Stimulated activated CD8-positive, alpha-beta memory T cell treated with anti-CD3 and anti-CD28 coated beads, Interleukin-15, amount 100 ng/mL, for 24 hours (primary cell): ENCODE data around the gene RIN3.

ENCODE experiments used
- DNase-seq: peaks from one replicate; pipeline ENCODE4 v3.0.0-alpha.2; 2020; ENCODE audit warnings: low read depth

RIN3 gene, protein sequence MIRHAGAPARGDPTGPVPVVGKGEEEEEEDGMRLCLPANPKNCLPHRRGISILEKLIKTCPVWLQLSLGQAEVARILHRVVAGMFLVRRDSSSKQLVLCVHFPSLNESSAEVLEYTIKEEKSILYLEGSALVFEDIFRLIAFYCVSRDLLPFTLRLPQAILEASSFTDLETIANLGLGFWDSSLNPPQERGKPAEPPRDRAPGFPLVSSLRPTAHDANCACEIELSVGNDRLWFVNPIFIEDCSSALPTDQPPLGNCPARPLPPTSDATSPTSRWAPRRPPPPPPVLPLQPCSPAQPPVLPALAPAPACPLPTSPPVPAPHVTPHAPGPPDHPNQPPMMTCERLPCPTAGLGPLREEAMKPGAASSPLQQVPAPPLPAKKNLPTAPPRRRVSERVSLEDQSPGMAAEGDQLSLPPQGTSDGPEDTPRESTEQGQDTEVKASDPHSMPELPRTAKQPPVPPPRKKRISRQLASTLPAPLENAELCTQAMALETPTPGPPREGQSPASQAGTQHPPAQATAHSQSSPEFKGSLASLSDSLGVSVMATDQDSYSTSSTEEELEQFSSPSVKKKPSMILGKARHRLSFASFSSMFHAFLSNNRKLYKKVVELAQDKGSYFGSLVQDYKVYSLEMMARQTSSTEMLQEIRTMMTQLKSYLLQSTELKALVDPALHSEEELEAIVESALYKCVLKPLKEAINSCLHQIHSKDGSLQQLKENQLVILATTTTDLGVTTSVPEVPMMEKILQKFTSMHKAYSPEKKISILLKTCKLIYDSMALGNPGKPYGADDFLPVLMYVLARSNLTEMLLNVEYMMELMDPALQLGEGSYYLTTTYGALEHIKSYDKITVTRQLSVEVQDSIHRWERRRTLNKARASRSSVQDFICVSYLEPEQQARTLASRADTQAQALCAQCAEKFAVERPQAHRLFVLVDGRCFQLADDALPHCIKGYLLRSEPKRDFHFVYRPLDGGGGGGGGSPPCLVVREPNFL

DNA sequence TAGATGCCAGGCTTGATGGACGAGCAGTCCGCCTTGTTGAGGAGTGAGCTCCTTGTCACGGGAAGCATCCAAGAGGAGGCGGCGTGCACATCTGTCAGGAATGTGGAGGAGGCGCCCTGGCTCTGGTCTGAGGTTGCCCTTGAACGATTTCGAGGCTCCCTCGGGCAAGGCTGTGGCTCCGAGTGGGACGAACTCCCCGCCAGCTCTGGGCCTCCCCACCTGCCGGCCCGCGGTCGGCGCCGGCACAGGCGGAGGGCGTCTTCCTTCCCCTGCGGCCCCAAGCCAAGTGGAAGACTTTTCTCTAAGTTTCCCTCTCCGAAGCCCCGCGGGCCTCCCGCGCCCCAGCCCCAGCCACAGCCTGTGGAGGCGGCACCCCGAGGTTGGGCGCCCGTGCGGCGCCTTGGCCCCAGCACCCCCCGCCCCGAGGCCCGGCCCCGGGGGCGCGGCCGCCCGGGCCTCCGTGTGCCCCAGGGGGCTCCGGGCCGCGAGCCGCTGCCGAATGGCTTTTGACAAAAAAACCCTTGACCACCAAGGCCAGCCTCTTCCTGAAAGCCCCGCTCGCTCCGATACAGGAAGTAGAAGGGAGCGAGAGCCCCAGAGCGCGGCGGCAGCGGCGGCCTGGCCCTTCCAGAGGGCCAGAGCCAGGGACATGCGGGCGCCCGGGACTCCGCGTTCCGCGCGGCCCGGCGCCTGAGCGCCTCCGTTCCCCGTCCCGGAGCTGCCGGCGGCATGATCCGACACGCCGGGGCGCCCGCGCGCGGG is at the start of gene RIN3:
Gene RIN3, plus strand, starts transcription at position 578 of the 762 bp plus-strand sequence. Its CDS starts 152 bp downstream, at position 730.
- no peak for DNase-seq

DNA sequence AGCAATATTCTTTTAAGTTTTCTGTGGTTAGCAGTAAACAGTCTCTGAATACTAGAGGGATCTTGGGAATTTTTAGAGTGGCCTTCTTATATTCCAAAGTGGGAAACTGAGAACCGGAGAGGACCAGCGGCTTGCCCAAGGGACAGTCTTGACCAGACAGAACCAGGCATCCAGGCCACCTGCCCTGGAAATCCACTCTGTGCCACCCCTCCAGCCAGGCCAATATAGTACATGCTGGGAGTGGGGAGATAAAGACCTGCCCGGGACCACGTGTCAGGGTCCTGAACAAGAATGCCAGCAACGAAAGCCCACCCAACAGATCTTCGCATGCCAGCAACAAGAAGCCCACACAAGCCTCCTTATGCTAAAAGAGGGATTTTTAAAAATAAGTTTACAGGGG is 49.4 kb upstream of the RIN3 start:
- no peak for DNase-seq

DNA sequence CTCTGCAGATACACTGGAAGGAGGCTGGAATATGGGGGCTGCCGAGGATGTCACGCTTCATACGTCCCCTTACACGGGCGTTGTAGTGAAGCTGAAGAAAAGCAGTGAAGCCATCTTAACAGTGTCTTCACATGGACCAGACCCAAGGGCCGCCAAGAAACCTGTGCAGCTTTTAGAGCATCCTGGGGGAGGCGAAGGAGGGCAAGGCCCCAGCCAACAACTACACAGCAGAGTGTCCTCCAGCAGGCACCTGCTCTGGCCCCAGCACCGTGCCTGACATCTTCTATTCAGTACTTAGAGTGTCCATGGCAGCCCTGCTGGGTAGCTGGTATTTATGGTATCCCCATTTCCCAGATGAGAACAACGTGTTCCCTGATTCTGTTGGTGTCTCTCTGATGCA is 48.9 kb upstream of the RIN3 start:
- no peak for DNase-seq

DNA sequence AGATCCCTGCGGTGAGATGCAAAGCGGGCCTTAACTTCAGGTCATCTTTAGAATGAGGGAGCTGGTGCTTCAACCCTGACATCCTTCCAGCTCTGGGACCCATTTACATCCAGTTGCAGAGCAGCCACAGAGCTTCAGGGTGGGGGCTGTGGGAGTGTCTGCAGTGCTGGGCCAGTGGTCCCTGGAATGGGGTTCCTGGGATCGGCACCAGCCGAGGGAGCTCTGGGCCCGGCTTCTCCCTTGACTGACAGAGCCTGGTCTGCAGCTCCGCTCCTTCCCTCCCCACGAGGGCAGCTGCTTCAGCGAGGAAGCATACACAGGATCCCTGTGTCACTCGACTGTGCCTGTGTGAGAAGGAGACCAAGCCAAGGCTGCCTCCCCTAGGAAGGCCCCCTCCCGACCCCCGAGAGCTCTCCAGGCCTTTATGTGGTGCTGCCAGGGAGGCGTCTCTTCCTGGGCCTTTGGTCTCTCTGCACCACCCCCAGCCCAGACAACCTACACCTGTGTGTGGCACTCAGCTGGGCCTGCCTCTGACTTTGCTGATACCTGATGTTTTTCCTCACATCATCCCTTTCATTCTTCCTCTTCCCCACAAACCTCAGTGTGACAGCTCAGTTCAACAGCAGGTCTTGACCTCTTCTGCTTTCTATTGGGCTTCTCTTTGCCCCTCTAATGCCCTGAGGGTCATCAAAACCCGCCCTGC is 48.1 kb upstream of the RIN3 start:
- DNase-seq: no peak

DNA sequence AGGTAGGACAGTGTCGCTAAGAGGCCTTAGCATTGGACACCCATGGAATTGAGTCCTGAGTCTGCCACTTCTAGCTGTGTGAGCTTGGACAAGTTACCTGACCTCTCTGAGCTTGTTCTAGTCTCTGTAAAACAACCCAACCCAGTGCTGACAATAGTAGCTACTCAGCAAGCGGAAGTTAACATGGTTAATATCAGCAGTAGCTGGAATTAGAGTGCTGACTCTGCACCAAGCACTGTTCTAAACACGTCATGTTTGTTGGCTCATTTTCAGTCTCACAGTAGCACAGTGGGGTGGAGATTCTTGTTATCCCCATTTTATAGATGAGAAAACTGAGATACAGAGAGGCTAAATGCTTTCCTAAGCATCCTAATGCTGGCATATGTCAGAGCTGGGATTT is 47.5 kb upstream of the RIN3 start:
- DNase-seq: no peak

DNA sequence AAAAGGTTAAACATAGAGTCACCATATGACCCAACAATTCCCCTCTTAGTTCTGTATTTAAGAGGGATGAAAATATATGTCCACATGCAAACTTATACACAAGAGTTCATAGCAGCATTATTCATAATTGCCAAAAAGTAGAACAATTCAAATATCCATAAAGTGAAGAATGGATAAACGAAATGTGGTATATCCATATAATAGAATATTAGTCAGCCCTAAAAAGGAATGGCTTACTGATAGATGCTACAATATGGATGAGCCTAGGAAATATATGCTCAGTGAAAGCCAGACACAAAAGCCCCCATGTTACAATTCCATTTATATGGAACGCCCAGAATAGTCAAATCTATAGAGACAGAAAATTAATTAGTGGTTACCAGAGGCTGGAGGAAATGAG is 44.1 kb upstream of the RIN3 start:
- no peak for DNase-seq

DNA sequence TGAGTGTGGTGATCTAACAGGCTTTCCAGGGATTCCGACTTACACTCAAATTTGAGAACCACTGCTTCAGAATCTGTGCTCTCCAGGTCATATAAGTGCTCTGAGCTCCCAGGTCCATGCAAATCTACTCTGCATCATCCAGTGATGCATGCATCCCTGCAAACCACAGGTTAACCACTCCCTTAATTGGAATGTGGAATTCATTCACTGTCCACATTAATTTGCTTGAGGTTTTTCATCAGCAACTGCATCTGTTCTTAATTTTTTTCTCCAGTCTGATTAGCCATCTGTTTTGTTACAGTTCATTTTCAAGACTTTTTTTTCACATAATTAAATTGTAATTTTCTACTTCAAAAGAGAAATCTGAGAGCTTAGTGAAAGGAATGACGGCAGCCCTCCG is 43.4 kb upstream of the RIN3 start:
- DNase-seq: no peak

DNA sequence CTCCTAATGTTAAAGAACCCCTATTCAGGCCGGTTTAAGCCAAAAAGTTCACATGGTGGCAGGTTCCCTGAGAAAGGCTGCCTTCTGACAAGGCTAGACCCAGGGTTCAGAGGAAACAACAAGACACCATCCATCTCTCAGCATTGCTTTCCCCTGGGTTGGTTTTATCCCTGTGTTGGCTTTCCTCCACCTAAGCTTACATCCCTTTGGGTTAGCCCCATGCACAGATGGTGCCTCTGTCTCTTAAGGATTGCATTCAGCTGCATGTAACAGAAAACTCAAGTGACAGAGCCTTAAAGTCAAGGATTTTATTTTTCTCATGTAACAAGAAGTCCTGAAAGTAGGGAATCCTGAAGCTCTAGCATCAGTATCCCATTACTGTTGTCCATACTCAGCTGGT is 42.8 kb upstream of the RIN3 start:
- no peak for DNase-seq

DNA sequence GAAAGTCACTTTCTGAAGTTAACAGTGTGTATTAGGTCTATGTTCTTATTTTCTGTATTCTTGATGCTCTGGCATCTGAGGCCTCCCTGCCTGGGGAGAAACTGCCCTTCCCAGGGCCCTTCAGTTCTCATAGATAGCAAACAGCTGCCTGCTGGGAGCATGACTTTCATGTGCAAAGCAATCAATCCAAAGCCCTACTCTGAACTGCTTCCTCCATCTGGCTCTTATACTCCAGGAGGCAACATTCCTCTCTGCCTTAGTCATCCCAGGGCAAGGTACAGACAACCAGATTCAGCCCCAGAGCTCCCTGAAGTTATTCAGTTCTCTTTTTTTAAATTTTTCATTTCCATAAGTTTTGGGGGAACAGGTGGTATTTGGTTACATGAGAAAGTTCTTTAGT is 41.7 kb upstream of the RIN3 start:
- no peak for DNase-seq

DNA sequence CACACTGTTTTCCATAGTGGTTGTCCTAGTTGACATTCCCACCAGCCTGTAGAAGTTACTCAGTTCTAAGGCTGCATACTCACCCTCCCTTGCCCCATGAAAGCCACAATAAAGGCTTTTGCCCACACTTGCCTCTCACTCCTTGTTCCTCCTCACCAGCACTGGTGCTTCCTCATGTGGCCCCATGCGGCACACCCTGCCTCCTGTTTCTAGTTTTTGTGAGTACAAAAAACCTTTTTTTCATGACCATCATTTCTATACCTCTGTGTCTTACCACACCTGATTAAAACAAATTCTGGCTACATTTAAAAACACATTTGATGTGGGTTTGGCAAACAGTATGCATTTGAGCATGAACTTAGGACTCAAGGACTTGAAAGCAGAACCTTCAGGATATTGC is 40.7 kb upstream of the RIN3 start:
- DNase-seq: no peak

DNA sequence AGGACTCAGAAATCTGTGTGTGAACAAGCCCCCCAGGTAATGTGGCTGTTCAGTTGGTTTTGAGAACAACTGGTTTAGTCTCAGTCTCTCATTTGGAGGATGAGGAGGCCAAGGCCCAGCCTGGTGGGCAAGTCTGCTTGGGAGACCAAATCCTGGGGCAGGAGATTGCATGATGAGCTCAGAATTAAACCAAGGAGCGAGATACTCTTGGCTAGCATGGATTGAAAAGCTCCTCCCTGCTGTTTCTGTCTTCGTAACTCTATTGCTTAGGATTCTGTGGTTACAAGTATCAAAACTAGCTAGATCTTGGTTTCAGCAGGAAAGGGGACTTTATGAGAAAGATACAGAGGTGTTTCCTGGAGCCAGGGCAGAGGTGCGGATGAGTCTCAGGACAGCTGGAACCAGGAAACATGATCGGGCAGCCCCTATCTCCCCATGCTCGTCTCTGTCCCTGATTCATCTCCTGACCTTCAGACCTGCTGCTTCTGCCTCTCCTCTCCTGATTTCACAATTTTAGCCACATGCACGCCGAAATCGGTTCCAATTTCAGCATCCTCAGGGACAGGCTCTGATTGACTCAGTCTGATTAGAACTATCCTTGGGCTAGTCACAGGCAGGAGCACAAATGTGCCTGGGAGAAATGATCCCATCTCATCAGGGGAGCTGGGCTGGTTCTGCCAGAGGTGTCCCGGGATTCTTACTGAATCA is 40.2 kb upstream of the RIN3 start:
- DNase-seq: no peak

DNA sequence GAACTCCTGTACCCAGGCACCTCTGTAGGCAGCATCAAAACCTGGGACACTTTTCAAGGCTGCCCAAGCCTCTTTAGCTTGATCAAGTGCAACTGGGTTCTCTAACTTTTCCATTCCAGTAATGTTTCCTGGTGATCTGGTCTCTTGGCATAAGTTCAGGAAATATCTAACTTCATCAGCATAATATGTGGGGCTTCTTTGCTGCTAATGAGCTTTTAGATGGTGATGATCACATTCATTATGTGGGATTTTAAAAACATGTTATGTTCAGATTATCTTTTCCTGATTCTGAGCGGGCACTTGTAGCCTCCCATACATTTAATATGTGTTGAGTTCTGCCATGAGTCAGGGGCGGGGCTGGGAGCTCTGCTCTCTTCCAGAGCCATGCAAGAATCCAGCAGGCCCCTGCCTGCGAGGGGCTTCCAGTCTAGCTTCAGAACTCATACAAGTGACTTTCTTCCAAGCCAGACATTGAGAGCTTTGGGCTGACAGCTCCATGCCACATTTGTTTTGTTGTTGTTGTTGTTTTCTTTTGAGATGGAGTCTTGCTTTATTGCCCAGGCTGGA is 39.5 kb upstream of the RIN3 start:
- no peak for DNase-seq

DNA sequence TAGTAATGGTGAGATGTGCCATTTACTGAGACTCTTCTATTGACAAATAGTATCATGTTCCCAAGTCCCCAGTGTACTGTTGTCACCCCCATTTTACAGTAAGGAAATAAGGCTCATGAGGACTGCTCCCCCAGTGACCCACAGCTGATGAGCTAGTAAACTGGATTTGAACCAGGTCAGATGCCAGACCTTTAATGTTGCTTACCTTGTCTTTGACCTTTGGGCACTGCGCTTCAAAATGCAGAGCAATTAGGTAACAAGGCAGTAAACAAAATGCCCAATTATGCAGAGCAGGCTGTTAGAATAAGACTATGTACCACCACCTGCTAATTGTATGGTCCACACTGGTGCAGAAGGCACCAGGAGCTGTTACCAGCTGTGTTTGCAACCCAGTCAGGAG is 38.5 kb upstream of the RIN3 start:
- DNase-seq: no peak

DNA sequence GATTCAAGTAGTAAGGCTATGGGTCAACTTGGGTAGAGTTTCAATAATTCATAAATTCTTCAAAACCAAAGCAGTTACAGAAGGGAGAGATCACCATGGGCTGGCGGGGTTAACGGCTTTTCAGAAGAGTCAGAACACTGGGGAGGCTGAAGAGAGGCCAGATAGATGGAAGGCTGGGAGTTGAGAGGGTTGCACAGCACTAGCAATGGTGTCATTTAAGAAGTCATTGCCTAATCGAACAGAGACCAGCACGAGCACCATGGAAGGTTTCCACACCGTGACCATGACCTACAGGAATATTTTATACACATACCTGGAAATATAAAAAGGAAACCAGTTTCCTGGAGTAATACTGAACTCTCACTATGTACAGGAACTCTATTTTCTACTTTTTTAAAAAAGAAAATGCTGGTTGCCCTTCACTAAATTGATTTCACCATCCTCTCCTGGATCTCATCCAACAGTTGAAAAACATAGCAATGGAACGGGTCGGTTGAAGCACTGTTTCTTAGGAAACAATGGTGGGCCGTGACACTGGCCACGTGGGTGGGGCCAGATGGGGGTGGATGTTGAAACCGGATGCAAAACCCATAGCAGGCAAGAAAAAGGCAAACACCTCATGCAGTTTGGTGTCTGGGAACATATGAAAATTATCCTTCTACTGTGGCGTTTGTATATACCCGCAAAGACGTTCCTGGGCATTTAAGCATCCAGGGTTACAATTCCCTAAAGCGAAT is 38.0 kb upstream of the RIN3 start:
- no peak for DNase-seq

DNA sequence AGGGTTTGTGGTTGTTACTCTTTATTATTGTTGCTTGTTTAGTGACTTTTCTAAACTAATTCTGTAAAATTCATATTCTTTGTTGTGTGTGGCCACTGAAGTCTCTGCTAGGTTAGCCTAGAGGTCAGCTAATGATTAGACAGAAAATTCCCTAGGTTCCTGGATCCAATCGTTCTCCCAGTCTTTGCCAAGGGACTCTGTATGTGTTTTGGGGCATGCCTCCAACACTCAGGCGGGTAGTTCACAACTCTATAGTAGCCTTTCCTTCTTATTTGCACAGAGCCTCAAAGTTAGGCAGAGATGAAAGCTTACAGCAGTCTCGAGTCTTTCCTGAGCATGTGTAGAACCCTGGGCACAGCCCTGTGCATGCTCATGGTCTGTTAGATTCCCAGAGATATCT is 32.7 kb upstream of the RIN3 start:
- no peak for DNase-seq

DNA sequence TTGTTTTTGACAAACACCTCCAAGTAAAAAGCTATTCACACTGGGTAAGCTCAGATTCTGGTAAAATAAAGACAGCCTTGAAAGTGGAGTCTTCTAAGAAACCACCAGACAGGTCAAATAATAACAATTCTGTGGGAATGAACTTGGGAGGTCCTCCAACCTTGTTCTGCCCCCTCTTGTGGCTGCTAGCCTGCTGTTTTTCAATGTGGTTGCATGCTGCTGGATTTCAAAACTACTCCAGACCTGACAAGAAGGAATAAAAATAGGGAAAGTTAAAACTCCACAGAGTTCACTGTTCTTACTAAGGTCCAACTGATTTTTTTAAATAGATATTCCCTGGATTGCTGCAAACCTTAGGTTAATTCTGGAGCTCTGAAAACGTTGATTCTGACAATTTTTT is 32.2 kb upstream of the RIN3 start:
- no peak for DNase-seq

DNA sequence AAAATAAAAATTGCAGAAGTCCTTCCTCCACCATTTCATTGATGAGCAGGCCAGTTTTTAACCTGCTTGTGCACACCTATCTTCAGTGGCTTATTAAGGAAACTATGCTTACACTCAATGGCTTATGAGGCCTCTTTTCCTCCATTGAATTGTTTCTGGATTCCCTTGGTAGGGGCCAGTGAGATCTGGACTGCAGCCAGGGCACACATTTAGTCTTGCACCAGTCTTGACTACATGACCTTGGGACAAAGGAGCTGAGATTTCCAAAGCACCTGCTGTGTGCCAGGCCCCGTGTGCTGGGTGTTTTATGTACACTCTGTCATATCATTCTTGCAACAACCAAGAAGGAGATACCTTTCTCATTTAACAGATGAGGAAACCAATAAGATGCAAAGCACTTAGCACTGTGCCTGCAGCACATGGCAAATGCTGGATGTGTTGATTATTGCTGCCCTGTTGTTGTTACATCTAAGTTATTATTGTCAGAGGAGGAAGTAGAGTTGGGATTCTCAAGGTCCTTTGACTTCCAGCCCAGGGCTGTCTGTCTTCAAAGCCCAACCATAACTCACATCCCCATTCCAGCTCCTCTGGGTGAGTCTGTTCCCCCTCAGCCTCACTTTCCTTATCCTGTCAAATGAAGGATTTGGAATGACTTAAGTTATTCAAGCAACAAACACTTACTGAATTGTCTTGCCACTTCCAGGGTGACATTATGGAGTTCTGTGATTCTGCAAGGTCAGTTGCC is 31.6 kb upstream of the RIN3 start:
- DNase-seq: no peak

DNA sequence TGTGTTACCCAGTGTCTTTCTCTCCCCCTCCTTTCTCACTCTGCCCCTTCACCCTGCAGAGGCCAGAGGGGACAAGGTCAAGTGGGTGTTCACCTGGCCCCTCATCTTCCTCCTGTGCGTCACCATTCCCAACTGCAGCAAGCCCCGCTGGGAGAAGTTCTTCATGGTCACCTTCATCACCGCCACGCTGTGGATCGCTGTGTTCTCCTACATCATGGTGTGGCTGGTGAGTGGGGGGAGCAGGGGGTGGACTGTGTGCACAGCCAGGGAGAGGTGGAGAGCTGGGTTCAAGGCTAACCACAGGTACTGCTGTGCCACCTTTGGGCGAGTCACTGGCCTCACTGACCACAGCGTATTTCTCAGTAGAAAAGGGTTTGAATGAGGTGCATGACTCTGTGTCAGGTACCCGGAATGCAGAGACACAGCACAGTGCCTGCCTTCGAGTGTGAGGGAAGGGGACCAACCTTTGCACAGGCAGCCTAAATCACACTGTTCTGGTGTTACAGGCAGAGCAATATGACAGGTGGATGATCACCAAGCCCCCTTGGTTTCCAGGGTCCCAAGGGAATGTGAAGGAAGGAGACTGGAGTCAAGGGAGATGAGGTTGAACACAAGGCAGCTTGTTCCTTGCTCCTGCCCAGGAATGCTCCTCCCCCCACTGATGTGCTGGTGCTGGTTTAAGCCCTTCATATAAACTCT is 30.8 kb upstream of the RIN3 start:
- DNase-seq: no peak
